Left ventricle myocardium superior (tissue), 1 donor: ENCODE results near the gene ZDHHC20. TPM values are rescaled to one million over a fixed set of nuclear protein-coding genes. Genes with fewer than 3 reads are reported as not detected.

Experiments
- ATAC-seq: fragments of 200-7000 bp; cut with Tn5 transposase; one replicate; pipeline ENCODE4 v1.9.1; 2020; ENCODE audit warnings: mild to moderate bottlenecking, moderate library complexity
- DNase-seq: peaks from one replicate; pipeline ENCODE4 v3.0.0-alpha.2; 2020
- intact Hi-C: fragments of 100-400 bp; cut with micrococcal nuclease; formaldehyde crosslinking; loops from one replicate; pipeline ENCODE4 v1.11.0; 2022
- long read RNA-seq: library from polyadenylated mRNA; unstranded; transcript quantifications from one replicate; pipeline ENCODE4 v2.0.0, GENCODE V29; 2021
- total RNA-seq: library from RNA; stranded (reverse); fragmentation: NEBNext Ultra II Directional; extraction: Animal tissue kit (Norgen Biotek cat#: 25700); gene quantifications from one replicate; pipeline ENCODE4 v1.2.1, GENCODE V29; 2021
- donor health status: DM: no; HTN: yes; CAD: no; lungs with severe emphysema.

Gene ZDHHC20, protein sequence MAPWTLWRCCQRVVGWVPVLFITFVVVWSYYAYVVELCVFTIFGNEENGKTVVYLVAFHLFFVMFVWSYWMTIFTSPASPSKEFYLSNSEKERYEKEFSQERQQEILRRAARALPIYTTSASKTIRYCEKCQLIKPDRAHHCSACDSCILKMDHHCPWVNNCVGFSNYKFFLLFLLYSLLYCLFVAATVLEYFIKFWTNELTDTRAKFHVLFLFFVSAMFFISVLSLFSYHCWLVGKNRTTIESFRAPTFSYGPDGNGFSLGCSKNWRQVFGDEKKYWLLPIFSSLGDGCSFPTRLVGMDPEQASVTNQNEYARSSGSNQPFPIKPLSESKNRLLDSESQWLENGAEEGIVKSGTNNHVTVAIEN
- 16.2 TPM for total RNA-seq
- long read RNA-seq, partial matches to known transcripts: 1 of 6 reads
- long read RNA-seq, other reads (novel, unspliced or antisense): 5 of 6 reads

DNA sequence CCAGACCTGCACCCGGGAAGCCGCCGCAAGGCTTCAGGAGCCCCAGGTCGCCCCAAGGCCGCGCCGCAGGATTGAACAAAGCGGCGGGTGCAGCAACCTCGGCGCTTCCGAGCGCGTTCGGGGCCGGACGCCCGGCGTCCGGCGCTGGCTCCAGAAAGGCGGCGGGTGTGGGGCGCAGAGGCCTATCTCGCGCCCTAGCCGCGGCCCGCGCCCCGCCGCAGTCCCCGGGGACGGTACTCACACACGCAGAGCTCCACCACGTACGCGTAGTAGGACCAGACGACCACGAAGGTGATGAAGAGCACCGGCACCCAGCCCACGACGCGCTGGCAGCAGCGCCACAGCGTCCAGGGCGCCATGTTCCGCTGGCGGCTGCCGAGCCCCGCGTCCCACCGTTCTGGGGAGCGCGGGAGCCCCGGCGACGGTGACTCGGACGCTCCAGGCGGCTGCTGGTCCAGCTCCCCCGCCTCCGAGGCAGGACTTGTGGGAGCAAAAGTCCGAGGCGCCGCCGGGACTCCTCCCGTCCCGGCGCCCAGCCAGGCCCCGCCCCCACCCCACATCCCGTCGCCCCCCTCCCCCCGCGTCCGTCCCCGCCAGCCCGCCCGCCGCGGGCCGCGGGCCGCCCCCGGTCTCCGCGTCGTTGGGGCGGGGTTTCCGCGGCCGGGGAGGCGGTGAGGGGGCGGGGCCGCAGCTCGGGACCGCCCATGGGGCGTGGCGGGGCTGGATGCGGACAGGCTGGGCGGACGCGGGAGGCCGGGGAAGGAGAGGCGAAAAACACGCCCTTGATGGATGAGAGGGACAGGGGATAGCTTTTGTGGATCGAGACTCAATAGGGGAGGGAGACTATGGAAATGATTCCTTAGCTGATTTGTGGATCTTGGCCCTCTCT is at the start of gene ZDHHC20:
Gene ZDHHC20 (minus strand): TSS at position 491 of the 889 bp plus-strand sequence. CDS start 132 bp downstream, at position 359.
- ATAC-seq (peak; percentile 98), DNase-seq (peak; percentile 94)
- intact Hi-C loops: no loop called here

DNA sequence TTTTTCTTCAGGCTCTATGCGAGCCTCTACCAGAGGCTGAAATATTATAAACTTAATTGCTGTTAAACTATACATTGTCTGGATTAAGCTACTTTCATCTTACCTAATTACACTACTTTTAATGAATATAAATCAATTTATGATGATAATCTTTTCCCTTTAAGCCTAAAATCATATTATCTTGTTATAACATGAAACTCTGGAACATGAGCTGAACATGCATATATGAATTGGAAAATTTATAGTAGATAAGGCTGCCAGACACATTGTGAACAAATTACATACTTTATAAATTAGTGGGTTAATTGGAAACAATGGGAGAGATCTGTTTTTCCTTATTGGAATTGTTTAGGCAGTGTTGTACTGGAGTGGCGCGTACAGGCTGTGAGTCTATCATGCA is 45.3 kb upstream of the ZDHHC20 start:
- no peak for ATAC-seq
- DNase-seq: no peak
- intact Hi-C loops: no loop called here

DNA sequence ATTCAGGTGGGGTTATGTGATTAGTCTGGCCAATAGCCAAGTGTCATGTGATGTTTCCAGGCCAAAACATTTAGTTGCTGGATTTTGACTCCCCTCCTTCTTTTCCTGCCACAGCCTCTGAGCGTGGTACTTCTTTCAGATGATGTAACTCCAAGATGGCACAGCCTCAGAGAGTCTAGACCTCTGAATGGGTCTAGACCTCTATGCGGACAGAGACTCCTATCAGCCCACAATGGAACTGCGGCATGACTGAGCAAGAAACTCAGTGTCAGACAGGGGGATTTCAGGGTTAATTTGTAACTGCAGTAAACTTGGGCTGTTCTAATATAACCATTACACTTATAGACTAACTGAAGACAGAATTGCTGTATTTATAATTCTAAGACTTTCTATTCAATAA is 42.6 kb upstream of the ZDHHC20 start:
- intact Hi-C loops: no loop called here
- DNase-seq: no peak
- no peak for ATAC-seq

DNA sequence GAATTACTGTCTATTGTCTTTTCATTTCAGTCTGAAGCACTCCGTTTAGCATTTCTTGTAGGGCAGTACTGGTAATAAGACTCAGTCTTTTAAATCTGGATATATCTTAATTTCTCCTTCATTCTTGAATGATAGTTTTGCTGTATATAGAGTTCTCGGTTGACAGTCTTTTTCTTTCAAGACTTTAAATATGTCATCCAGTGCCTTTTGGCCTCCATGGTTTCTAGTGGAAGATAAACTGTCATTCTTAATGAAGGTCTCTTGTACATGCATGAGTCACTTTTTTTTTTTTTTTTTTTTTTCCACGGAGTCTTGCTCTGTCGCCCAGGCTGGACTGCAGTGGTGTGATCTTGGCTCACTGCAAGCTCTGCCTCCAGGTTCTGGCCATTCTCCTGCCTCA is 27.2 kb upstream of the ZDHHC20 start:
- ATAC-seq (no peak), DNase-seq (no peak)
- intact Hi-C loops: no loop called here

DNA sequence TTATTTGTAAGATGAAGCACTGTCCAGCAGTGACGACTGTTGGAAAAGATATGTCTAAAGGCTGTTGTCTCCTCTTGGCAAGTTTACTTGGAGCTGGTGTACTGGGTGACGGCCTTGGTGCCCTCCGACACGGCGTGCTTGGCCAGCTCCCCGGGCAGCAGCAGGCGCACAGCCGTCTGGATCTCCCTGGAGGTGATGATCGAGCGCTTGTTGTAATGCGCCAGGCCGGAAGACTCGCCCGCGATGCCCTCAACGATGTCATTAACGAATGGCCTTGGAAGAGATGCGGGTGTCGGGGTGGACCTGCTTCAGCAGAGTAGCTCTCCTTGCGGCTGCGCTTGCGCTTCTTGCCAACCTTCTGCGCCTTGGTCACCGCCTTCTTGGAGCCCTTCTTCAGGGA is 24.6 kb upstream of the ZDHHC20 start:
- ATAC-seq: no peak
- no peak for DNase-seq
- intact Hi-C loops: no loop called here

DNA sequence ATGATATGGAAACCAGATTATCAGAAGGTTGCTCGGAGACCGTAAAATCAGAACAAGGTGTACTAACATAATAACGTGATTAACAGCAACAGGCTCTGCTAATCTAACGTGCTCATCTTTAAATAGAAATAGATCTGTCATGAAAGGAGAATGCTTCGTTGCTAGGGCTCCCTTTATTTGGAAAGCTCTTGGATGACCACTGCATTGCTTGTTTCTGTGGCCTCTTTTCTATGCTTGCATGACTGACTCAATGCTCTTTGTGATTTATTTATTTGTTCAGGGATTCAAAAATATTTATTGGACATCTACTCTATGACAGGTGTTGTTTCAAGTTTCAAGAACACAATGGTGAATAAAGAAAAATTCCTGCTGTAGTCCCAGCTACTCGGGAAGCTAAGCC is 22.3 kb upstream of the ZDHHC20 start:
- no peak for DNase-seq
- peak; percentile 64 for ATAC-seq
- intact Hi-C loops: no loop called here

DNA sequence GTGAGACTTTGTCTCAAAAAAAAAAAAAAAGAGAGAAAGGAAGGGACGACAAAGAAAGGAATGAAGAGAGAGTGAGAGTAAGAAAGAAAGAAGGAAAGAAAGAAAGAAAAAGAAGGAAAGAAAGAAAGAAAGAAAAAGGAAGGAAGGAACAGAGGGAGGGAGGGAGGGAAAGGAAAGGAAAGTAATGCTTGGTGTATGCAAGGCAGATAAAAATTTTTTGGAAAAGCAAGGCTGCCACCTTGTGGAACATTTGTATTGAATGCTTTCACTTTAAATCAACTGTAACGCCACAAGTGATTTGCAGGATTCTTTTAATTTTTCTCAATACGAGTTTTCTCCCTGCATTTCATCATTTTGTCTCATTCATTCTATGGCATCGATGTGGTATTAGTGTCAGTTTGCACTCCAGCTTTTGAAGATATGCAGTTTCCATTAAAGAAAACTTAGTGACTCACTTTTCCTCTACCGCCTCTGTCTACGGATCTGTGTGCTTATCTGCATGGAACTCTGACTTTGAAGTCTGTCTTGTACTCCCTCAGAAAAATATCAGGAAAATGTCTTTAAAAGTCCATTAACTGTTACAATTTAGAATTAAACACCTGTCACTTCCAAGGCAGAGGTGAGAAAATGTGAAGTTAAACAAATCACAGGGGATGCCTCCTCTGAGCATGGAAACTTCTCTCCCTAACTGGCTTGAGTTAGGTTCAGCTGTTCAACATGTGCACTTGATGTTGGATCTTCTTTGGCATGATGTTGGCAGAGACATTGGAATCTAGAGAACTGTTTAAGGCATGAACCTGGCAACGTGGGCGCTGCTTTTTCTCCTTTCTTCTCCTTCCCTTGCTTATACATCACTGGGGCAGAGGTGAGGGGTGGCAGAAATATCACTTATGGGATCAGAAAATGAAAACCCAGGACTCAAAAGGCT is 20.0 kb upstream of the ZDHHC20 start:
- DNase-seq: no peak
- peak; percentile 67 for ATAC-seq
- intact Hi-C loops: loop anchor here (5.0 to 10.0 kb wide), 2 partner anchors 182 to 534 kb away; no protein-coding TSS in a partner anchor

DNA sequence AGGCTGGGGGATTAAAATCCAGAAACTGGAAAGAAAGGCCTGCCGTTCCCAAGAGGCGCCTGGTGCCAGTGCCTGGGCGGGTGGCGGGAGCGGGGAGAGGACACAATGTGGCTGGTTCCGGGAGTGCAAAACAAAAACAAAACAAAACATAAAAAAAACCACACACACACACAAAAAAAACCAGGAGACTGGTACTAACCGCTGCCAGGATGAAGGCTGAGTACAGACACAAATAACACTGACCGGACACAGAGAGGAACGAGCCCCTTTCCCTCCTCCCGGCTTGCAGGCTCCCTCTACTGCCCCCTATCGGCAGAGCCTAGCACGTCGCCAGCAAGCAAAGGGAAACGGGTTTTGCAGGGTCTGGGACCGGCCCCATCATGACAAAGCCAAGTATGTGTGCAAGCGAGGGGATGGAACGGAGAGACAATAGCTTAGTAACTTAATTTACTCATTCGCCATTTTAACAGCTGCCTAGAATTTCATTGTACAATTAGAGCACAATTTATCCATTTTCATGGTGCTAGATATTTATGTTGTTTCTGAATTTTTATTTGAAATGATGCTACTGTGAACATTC is 17.9 kb upstream of the ZDHHC20 start:
- peak; percentile 75 for ATAC-seq

DNA sequence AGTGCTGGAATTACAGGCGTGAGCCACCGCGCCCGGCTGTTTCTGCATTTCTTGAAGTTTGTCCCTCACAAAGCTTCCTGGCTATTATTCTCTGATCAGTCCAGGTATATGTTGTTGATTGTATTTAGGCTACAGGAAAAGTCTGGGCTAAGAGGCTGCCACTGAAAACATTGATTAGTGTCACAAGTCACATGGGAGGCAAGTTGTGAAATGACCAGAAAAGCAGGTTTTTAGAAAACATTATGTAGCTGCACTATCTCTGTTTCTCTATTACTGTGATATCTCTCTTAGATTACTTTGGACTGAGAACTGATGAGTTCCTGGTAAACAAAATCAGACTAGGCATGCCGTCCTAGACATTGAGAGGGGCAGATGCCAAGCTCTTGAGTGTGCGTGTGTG is 16.0 kb upstream of the ZDHHC20 start:
- no peak for DNase-seq
- ATAC-seq: no peak
- intact Hi-C loops: loop anchor here (5.0 to 10.0 kb wide), 2 partner anchors 178 to 530 kb away; no protein-coding TSS in a partner anchor

More for the DNA sequence above, 17.9 kb upstream of the ZDHHC20 start:
- peak; percentile 82 for DNase-seq
- intact Hi-C loops: loop anchor here (5.0 to 10.0 kb wide), 2 partner anchors 180 to 532 kb away; no protein-coding TSS in a partner anchor

DNA sequence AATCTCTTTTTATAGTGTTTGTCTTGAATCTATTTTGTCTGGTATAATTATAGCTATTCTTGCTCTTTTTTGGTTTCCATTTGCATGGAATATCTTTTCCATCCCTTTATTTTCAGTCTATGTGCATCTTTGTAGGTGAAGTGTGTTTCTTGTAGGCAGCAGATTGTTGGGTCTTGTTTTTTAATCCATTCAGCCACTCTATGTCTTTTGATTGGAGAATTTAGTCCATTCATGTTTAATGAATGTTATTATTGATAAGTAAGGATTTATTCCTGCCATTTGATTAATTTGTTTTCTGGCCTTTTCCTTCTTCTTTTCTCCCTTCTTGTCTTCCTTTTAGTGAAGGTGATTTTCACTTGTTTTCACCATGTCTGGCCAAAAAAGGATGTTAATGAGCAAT is 11.7 kb upstream of the ZDHHC20 start:
- DNase-seq (no peak), ATAC-seq (no peak)
- intact Hi-C loops: loop anchor here (10.0 kb wide), 1 partner anchor 526 kb away; no protein-coding TSS in a partner anchor

DNA sequence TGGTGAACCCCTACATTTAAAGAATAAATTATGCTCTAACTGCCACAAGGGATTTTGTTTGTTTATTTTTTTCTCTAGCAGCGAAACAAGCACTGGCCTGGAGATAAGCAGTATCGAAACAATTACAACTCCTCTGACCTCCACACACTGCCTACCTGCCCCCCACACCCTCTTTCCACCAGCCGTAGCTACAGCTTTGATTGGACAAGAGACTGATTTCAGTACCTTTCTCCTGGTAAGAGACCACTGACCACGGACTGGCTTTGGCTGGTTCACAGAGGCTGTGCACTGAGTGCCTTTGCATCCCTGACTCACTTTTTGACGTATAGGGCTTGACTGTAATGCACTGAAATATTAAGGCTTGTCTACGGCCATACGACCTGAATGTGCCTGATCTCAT is 7.4 kb upstream of the ZDHHC20 start:
- intact Hi-C loops: no loop called here
- DNase-seq: no peak
- no peak for ATAC-seq

DNA sequence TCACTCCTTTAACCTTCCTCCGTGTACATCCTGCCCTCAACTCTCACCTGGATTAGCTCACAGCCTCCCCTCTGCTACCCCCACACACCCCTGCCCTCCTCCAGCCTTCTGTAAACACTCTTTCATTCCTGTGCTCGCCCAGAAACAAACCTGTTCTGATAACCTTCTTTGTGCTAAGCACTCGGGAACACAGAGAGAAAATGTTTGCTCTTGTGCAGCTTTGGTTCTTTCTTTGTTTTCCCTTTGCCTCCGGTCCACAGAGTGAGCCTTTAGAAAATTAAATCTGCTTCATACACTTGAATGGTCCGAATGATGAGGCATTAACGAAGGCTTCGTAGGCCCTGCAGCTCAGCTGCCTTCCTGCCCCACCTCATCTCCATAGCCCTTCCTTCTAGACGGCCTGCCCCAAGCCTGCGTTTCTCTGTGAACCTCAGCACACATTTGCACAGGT is 6.6 kb upstream of the ZDHHC20 start:
- ATAC-seq (no peak), DNase-seq (no peak)
- intact Hi-C loops: no loop called here

DNA sequence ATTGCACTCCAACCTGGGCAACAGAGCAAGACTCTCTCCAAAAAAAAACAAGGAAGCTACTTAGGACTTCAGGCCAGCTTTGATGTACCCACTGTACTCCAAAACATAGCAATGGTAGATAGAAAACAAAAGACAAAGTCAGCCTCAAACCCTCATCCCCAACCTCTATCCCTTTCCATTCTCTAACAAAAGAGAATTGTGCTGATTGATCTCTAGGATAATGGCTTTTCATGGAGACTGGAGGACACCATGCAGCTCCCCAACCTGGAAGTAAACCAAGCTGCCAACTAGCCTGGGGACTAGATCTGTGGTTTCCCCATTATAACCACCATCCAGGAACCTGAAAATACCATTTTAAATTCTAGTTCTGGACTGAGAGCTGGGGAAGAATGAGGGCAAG is 4.3 kb upstream of the ZDHHC20 start:
- no peak for ATAC-seq
- intact Hi-C loops: no loop called here

DNA sequence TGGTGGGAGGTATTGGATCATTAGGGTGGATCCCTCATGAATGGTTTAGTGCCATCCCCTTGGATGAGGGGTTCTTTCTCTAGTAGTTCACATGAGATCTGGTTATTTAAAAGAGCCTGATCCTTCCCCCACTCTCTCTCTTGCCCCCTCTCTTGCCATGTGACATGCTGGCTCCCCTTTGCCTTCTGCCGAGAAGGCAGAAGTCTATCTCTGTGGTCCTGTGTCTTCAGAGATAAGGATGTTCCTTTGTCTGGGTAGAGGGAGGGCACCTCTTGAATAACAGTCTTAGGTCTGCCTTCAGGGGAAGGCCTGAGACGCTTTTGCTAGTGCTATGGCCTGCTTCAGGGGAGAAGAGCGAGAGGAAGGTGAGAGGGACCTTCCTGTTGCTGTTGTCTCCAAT is 2.0 kb upstream of the ZDHHC20 start:
- intact Hi-C loops: no loop called here
- ATAC-seq: no peak

More for the DNA sequence above, 4.3 kb upstream of the ZDHHC20 start:
- no peak for DNase-seq

DNA sequence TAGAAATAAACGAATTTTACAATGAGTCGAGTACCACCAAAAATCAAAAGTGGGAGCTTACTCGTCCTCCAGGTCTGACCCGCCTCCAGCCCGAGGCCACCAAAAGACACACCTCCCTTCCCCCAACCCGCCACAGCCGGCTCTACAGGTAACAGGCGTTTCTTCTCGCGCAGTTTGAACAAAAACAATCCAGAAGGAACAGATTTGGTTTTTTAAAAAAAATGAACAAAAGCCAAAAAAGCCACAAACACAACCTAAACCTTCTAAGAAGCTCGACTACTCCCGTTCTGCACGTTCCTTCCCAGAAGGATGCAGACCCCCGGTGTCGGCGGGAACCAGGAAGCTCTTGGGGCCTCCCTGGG is 671 bp downstream of the ZDHHC20 start:
- intact Hi-C loops: no loop called here
- DNase-seq (peak; percentile 50), ATAC-seq (peak; percentile 51)

More for the DNA sequence above, 2.0 kb upstream of the ZDHHC20 start:
- DNase-seq: no peak

DNA sequence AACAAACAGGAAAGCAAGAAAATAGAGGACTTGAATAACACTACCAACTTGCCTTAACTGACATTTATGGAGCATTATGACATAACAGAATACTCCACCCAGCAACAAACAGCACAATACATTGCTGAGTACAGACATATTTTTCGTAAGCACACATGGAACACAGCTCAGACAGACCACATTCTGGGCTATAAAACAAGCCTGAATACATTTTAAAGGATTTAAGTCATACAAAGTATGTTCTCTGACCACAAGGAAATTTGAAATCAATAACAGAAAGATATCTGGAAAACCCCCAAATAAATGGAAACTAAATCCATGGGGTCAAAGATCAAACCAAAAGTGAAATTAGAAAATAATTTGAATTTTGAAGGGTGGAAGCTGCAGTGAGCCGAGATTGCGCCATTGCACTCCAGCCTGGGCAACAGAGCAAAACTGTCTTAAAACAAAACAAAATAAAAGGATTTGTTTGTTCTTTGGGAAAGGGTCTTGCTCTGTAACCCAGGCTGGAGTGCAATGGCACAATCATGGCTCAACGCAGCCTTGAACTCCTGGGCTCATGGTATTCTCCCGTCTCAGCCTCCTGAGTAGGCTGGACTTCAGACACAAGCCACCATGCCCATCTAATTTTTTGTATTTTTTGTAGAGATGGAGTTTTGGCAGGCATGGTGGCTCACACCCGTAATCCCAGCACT is 5.6 kb downstream of the ZDHHC20 start:
- intact Hi-C loops: no loop called here
- no peak for ATAC-seq

DNA sequence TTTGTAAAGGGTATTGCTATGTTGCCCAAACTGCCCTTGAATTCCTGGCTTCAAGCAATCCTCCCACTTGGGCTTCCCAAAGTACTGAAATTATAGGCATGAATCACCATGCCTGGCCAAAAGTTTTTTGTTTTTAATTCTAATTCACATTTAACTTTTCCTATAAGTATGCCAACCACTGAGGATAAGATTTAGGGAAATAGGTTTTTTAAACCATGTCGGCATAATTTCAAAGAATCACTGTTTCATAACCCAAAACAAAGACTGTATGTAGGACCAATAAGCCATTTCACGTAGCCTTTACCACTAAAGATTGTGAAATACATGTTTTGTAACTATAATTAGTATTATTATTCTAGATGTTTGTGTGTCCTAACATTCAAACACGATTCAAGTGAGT is 8.2 kb downstream of the ZDHHC20 start:
- DNase-seq (no peak), ATAC-seq (no peak)
- intact Hi-C loops: no loop called here

More for the DNA sequence above, 5.6 kb downstream of the ZDHHC20 start:
- no peak for DNase-seq

DNA sequence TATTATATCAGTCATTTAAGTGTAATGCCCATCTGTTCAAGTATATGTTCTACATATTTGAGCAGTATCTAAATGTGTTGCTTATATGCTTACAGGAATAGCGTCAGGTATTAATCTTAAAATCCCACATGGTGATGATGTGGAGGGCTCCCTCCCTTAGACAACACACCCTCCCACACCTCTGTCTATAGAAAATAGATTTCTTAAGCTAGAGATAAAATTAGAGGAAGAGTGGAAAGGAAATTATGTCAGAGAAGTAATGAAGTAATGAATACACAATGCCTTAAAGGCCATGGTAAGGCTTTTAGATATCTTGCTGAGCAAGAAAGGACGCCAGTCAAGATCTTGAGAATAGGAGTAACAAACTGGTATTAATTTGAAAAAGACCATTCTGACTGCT is 12.4 kb downstream of the ZDHHC20 start:
- ATAC-seq: no peak
- DNase-seq: no peak
- intact Hi-C loops: no loop called here
